Measurements from ENCODE around the gene CCL28. TPM values are rescaled to one million over a fixed set of nuclear protein-coding genes. Genes with fewer than 3 reads are reported as not detected.

Gene CCL28
- total RNA-seq, 4 donors from 2014 or later: 2.7 to 15.1 (median 7.2) TPM

GRCh38 chr5:43348207-43348606 is 64.0 kb downstream of the CCL28 start:
- Histone ChIP-seq H3K4me1 (no peaks in the 10 kb centered on the region), H3K27me3 (no peaks in the 10 kb centered on the region), H3K36me3 (no peaks in the 10 kb centered on the region), H3K27ac (no peak overlapping the region), H3K4me3 (no peak overlapping the region), H3K9me3 (peaks cover 0 to 15% (median 0%) of the 10 kb centered on the region in 4 donors)
- DNase-seq (ENCODE audit: low spot score in 2 of 2): no peak
- no peak for TF ChIP-seq POLR2A (IDR thresholded peaks at IDR 0.05)
- TF ChIP-seq EP300 (IDR thresholded peaks at IDR 0.05): no peak
- no peak for TF ChIP-seq CTCF (IDR thresholded peaks at IDR 0.05)
- WGBS, 2 donors: 86% methylated on average over 4 of the region's 4 CpGs

DNA sequence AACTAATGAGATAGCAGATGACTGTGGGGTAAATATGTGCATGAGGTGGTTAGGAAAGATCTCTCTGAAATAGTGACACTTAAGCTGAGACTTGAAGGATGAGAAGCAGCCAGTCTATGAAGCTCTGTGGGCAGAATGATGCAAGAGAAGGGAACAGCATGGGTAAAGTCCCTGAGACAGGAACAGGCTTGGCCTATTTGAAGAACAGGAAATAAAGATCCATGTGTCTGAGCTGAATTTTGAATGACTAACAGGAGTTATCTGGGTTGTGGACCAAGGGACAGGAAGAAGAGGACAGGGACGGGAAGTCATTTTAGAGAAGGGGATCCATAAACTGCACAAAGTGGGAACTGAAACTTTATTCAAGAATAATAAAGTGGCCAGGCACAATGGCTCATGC is 73.3 kb downstream of the CCL28 start:
- H3K27me3 ChIP-seq: no peaks in the 10 kb centered on the region
- no peak overlapping the region for H3K27ac ChIP-seq
- WGBS, 2 donors: 77 to 86% methylated on average over 1 of the region's 1 CpG
- no peak for TF ChIP-seq POLR2A (IDR thresholded peaks at IDR 0.05)
- no peak for TF ChIP-seq CTCF (IDR thresholded peaks at IDR 0.05)
- TF ChIP-seq EP300 (IDR thresholded peaks at IDR 0.05): no peak
- no peaks in the 10 kb centered on the region for H3K36me3 ChIP-seq
- no peak for DNase-seq (ENCODE audit: low spot score in 2 of 2)
- H3K9me3 ChIP-seq: peaks cover 0 to 33% (median 5%) of the 10 kb centered on the region in 4 donors
- no peak overlapping the region for H3K4me3 ChIP-seq
- H3K4me1 ChIP-seq: no peaks in the 10 kb centered on the region

GRCh38 chr5:43336159-43336558 is 76.0 kb downstream of the CCL28 start:
- WGBS, 2 donors: 93 to 94% methylated on average over 2 of the region's 2 CpGs

DNA sequence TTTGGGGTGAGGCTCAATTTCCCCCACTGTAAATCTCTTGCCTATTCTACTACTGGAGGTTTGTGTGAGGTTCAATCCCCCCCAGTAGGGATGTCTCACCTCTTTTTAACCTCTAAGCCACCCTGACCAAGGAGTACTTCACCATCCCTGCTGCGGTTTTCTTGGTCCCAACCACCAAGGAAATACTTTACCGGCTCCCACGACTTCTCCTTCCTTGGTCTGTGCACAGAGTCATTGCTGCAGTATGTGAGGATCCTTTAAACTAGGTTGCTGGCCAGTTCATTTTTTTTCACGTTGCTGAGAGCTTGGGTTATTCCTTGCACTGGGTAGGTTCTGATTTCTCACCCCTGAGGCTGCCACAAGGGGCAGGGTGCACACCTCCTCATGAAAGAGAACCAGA is 76.5 kb downstream of the CCL28 start:
- Histone ChIP-seq H3K27me3 (no peaks in the 10 kb centered on the region), H3K4me1 (no peaks in the 10 kb centered on the region), H3K9me3 (peaks cover 0 to 21% (median 3%) of the 10 kb centered on the region in 4 donors), H3K36me3 (no peaks in the 10 kb centered on the region), H3K4me3 (no peak overlapping the region), H3K27ac (no peak overlapping the region)
- TF ChIP-seq CTCF (IDR thresholded peaks at IDR 0.05) (no peak), POLR2A (IDR thresholded peaks at IDR 0.05) (no peak), EP300 (IDR thresholded peaks at IDR 0.05) (no peak)
- no peak for DNase-seq (ENCODE audit: low spot score in 2 of 2)
- 78 to 91% methylated on average over 4 of the region's 4 CpGs for WGBS, 2 donors

More at GRCh38 chr5:43336159-43336558, 76.0 kb downstream of the CCL28 start:
- TF ChIP-seq POLR2A (IDR thresholded peaks at IDR 0.05) (no peak), CTCF (IDR thresholded peaks at IDR 0.05) (no peak), EP300 (IDR thresholded peaks at IDR 0.05) (no peak)
- Histone ChIP-seq H3K36me3 (no peaks in the 10 kb centered on the region), H3K4me1 (no peaks in the 10 kb centered on the region), H3K4me3 (no peak overlapping the region), H3K27ac (no peak overlapping the region), H3K9me3 (peaks cover 0 to 26% (median 5%) of the 10 kb centered on the region in 4 donors), H3K27me3 (no peaks in the 10 kb centered on the region)
- no peak for DNase-seq (ENCODE audit: low spot score in 2 of 2)

- Histone ChIP-seq H3K4me1 (no peaks in the 10 kb centered on the region), H3K36me3 (no peaks in the 10 kb centered on the region), H3K4me3 (no peak overlapping the region), H3K27ac (no peak overlapping the region), H3K9me3 (peaks cover 0 to 12% (median 1%) of the 10 kb centered on the region in 4 donors), H3K27me3 (no peaks in the 10 kb centered on the region)
- TF ChIP-seq CTCF (IDR thresholded peaks at IDR 0.05): no peak
- TF ChIP-seq POLR2A (IDR thresholded peaks at IDR 0.05): no peak
- no peak for TF ChIP-seq EP300 (IDR thresholded peaks at IDR 0.05)
- 78 to 89% methylated on average over 1 of the region's 1 CpG for WGBS, 2 donors
- no peak for DNase-seq (ENCODE audit: low spot score in 2 of 2)
Measured at GRCh38 chr5:43332401-43332800, 79.8 kb downstream of the CCL28 start.

Other genes starting within 250 kb of the CCL28 start
- 1 to 10 TPM; 2.0 to 4.8 (median 3.6) TPM for gene NIM1K, start 220.2 kb downstream of the CCL28 start, total RNA-seq
- 10 to 100 TPM; 18.9 to 33.2 (median 20.1) TPM for gene HMGCS1, start 99.0 kb downstream of the CCL28 start, total RNA-seq
- gene TMEM267, start 71.5 kb upstream of the CCL28 start, total RNA-seq: 10 to 100 TPM in 1 of 4 donors, 1 to 10 TPM in 3; 6.9 to 12.7 (median 9.1) TPM
- gene C5orf34, start 102.8 kb upstream of the CCL28 start, total RNA-seq: 1 to 10 TPM in 3 of 4 donors, under 1 TPM in 1; 0.63 to 2.4 (median 2.1) TPM
- 10 to 100 TPM; 55.5 to 73.5 (median 65.2) TPM for gene PAIP1, start 144.7 kb upstream of the CCL28 start, total RNA-seq
- 10 to 100 TPM; 36.3 to 47.1 (median 42.7) TPM for gene NNT, start 190.8 kb upstream of the CCL28 start, total RNA-seq